Ectodermal cell (in vitro differentiated cells): ENCODE results near the gene ARMC6.
"Not testable (repeated sequence)": the region's sequence is repeated elsewhere in the genome, so short reads cannot be mapped to it uniquely, and the experiment has no call there.

ENCODE experiments used
- H3K27ac ChIP-seq: 2 replicates; pipeline ENCODE4 v1.7.0; 2013; ENCODE audit warnings: mild to moderate bottlenecking, low read depth, low read length; ENCODE audit not compliant: insufficient read depth, poor library complexity, severe bottlenecking
- H3K27me3 ChIP-seq: 2 replicates; pipeline ENCODE4 v1.7.0; 2013; ENCODE audit warnings: mild to moderate bottlenecking, low read length; ENCODE audit not compliant: insufficient read depth, control insufficient read depth, poor library complexity, severe bottlenecking
- H3K36me3 ChIP-seq: one replicate; pipeline ENCODE4 v1.7.0; 2013; ENCODE audit warnings: low read length; ENCODE audit not compliant: control insufficient read depth, insufficient read depth
- H3K4me1 ChIP-seq: one replicate; pipeline ENCODE4 v1.7.0; 2013; ENCODE audit warnings: low read length; ENCODE audit not compliant: control insufficient read depth, insufficient read depth
- H3K4me3 ChIP-seq: 2 replicates; pipeline ENCODE4 v1.7.0; 2013; ENCODE audit warnings: low read depth, low read length, control low read depth; ENCODE audit not compliant: insufficient read depth
- H3K9me3 ChIP-seq: 2 replicates; pipeline ENCODE4 v1.7.0; 2013; ENCODE audit warnings: mild to moderate bottlenecking, low read length, moderate library complexity; ENCODE audit not compliant: control insufficient read depth
- WGBS, 2 experiments: methylation state at CpG; one replicate each; pipeline ENCODE4 v1.1.7; 2013; ENCODE audit warnings: missing lambda C conversion rate in 2 of 2; 5-methylcytosine and 5-hydroxymethylcytosine counted together

ARMC6 gene

GRCh38 chr19:19094513-19094912 is 61.1 kb downstream of the ARMC6 start:
- 92% methylated on average over 7 of the region's 7 CpGs for WGBS, 2 experiments
- no peaks in the 10 kb centered on the region for H3K4me1 ChIP-seq
- no peak overlapping the region for H3K4me3 ChIP-seq
- H3K9me3 ChIP-seq = no peaks in the 10 kb centered on the region
- H3K36me3 ChIP-seq = no peaks in the 10 kb centered on the region
- H3K27me3 ChIP-seq = no peaks in the 10 kb centered on the region
- no peak overlapping the region for H3K27ac ChIP-seq

DNA sequence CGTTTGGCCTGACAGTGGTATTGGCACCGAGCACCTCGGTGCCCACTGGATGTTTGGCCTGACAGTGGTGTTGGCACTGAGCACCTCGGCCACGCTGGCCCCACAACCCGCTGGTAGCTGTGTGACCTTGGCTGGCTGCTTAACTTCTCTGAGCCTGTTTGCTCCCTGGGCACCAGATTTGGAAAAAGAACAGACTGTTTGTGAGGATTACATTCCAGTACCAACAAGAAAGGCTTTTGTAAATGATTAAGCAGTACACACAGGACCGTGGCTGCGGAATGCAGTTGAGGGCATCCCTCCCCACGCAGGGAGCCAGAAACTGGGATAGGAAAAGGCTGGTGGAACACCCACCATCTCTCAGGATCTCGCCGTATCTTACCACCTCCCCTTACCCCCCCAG is 62.3 kb downstream of the ARMC6 start:
- Histone ChIP-seq H3K36me3 (no peaks in the 10 kb centered on the region), H3K4me1 (no peaks in the 10 kb centered on the region), H3K27ac (no peak overlapping the region), H3K9me3 (no peaks in the 10 kb centered on the region), H3K4me3 (no peak overlapping the region), H3K27me3 (no peaks in the 10 kb centered on the region)
- 89 to 92% methylated on average over 9 to 11 of the region's 11 CpGs for WGBS, 2 experiments

- WGBS, 2 experiments = 93% methylated on average over 24 of the region's 24 CpGs
- Histone ChIP-seq H3K27me3 (no peaks in the 10 kb centered on the region), H3K27ac (no peak overlapping the region)
Observed at GRCh38 chr19:19096641-19097627, 63.5 kb downstream of the ARMC6 start.

GRCh38 chr19:19098084-19098702 is 64.8 kb downstream of the ARMC6 start:
- no peak overlapping the region for H3K4me3 ChIP-seq
- H3K4me1 ChIP-seq = no peaks in the 10 kb centered on the region
- no peak overlapping the region for H3K27ac ChIP-seq
- no peaks in the 10 kb centered on the region for H3K27me3 ChIP-seq
- WGBS, 2 experiments = 88 to 90% methylated on average over 9 of the region's 9 CpGs
- no peaks in the 10 kb centered on the region for H3K9me3 ChIP-seq
- H3K36me3 ChIP-seq = no peaks in the 10 kb centered on the region

More at GRCh38 chr19:19096641-19097627, 63.5 kb downstream of the ARMC6 start:
- H3K4me1 ChIP-seq = no peaks in the 10 kb centered on the region
- no peak overlapping the region for H3K4me3 ChIP-seq
- no peaks in the 10 kb centered on the region for H3K9me3 ChIP-seq
- H3K36me3 ChIP-seq = no peaks in the 10 kb centered on the region

DNA sequence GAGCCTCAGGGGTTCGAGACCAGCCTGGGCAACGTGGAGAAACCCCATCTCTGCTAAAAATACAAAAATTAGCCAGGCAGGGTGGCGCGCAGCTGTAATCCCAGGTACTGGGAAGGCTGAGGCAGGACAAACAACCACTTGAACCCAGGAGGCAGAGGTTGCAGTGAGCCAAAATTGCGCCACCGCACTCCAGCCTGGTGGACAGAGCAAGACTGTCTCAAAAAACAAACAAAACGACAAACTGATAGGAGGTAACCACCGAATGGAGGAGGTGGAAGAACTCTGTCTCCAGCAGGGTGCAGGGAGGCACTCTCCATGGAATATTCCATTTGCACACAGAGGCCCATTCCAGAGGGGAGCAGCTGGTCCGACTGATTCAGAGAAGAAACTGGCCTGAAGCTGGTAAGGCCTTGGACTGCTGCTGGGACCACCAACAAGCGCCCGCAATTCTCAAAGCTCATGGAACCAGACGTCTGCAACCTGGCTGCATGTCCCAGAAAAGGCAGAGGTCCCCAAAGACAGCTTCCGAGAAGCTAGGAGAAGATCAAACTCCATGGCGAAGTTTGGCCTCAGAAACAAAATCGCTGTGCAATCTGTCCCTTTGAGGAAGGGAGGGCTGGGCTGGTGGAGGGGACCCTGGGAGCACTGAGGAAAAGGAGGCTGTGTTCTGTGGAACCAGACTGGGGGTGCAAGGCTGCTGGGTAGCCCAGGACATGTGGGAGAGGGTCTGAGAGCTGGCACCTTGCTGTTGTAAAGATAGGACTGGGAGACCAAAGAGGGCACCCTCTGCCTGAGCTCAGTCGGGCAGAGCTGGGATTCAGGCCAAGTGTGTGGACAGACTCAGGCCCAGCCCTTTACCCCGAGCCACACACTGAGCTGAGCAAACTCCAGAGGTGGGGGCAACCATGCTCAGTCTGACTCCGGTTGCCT is 65.6 kb downstream of the ARMC6 start:
- 92 to 93% methylated on average over 18 of the region's 18 CpGs for WGBS, 2 experiments
- Histone ChIP-seq H3K27ac (no peak overlapping the region), H3K36me3 (no peaks in the 10 kb centered on the region), H3K4me1 (no peaks in the 10 kb centered on the region), H3K4me3 (no peak overlapping the region), H3K27me3 (no peaks in the 10 kb centered on the region), H3K9me3 (no peaks in the 10 kb centered on the region)

DNA sequence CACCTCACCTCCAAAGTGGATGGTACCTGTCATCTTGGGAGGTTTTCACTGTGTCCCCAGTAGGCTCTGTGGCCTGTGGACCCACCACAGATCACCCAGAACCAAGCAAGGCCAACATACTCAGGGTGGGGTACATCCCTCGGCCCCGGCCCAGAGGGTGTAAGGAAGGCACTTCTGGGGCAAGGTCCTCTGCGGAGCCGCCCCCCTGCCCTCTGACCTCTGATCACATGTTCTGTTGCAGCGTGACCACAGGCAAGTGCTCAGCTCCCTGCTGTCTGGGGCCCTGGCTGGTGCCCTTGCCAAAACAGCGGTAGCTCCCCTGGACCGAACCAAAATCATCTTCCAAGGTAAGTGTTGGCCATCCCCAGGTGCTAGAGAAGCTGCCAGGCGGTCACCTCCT is 68.1 kb downstream of the ARMC6 start:
- H3K4me3 ChIP-seq = no peak overlapping the region
- no peaks in the 10 kb centered on the region for H3K27me3 ChIP-seq
- WGBS, 2 experiments = 93 to 95% methylated on average over 8 of the region's 8 CpGs

DNA sequence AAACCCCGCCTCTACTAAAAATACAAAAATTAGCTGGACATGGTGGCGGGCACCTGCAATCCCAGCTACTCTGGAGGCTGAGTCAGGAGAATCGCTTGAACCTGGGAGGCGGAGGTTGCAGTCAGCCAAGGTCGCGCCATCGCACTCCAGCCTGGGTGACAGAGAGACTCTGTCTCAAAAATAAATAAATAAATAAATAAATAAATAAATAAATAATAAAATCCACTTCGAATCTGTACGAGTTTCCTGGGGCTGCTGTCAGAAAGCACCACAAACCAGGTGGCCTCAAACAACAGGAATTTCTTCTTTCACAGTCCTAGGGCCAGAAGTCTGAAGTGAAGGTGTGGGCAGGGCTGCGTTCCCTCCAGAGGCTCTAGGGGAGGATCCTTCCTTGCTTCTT is 69.2 kb downstream of the ARMC6 start:
- H3K4me3 ChIP-seq, H3K27me3 ChIP-seq, H3K4me1 ChIP-seq, H3K9me3 ChIP-seq, H3K36me3 ChIP-seq, H3K27ac ChIP-seq: not testable (repeated sequence)
- WGBS, 2 experiments = 90 to 94% methylated on average over 9 to 10 of the region's 10 CpGs

More for the DNA sequence above, 68.1 kb downstream of the ARMC6 start:
- Histone ChIP-seq H3K9me3 (no peaks in the 10 kb centered on the region), H3K36me3 (no peaks in the 10 kb centered on the region), H3K4me1 (peaks cover 7% of the 10 kb centered on the region), H3K27ac (no peak overlapping the region)

- Histone ChIP-seq H3K27me3 (no peaks in the 10 kb centered on the region), H3K27ac (no peak overlapping the region), H3K36me3 (no peaks in the 10 kb centered on the region), H3K4me3 (no peak overlapping the region), H3K9me3 (no peaks in the 10 kb centered on the region), H3K4me1 (peaks cover 7% of the 10 kb centered on the region)
- 94% methylated on average over 11 of the region's 11 CpGs for WGBS, 2 experiments
Observed at GRCh38 chr19:19103167-19103566, 69.8 kb downstream of the ARMC6 start.

DNA sequence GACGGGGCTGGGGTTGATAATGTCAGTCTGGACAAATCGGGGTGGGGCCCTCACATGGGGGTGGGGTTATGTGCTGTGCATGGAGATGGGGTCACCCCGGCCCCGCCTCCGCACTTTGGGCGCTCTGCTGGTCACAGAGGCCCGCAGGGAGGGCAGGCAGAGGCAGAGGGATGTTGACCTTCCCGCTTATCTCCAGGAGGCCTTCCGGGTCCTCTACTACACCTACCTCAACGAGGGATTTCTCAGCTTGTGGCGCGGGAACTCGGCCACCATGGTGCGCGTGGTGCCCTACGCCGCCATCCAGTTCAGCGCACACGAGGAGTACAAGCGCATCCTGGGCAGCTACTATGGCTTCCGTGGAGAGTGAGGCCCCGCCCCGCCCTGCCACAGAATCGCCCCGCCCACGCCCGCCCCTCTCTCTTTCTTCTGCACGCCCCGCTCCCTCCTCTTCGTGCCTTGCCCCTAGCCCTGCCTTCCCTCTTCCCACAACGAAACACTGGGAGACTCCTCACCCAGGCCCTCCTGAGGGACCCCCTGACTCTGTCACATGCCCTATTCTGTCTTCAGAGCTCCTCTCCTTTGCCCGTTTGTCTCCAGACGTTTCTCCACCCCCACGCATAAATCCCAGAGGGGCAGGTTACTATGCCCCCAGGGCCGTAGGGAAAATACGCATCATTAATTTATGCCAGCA is 72.1 kb downstream of the ARMC6 start:
- H3K36me3 ChIP-seq = no peaks in the 10 kb centered on the region
- H3K4me3 ChIP-seq = peak overlapping the region; percentile 44
- H3K27ac ChIP-seq = peak overlapping the region; percentile 75
- WGBS, 2 experiments = 1 to 2% methylated on average over 36 of the region's 36 CpGs
- H3K9me3 ChIP-seq = no peaks in the 10 kb centered on the region
- H3K4me1 ChIP-seq = peaks cover 10% of the 10 kb centered on the region
- H3K27me3 ChIP-seq = peaks cover 6% of the 10 kb centered on the region
